CD1c-positive myeloid dendritic cell (primary cell): ENCODE results near the gene FRAS1.
"Not testable (repeated sequence)": the region's sequence is repeated elsewhere in the genome, so short reads cannot be mapped to it uniquely, and the experiment has no call there.

Source experiments
- DNase-seq: peaks from one replicate; pipeline ENCODE4 v3.0.0-alpha.2; 2016; ENCODE audit errors: extremely low spot score

Gene FRAS1

GRCh38 chr4:78217557-78217956, 160.4 kb downstream of the FRAS1 start:
- DNase-seq, result no peak

GRCh38 chr4:78218260-78218659, 161.1 kb downstream of the FRAS1 start:
- DNase-seq, result no peak

- no peak for DNase-seq
Measured at GRCh38 chr4:78219825-78220224, 162.7 kb downstream of the FRAS1 start.

- no peak for DNase-seq
Measured at GRCh38 chr4:78220283-78220682, 163.2 kb downstream of the FRAS1 start.

- no peak for DNase-seq
Measured at GRCh38 chr4:78222575-78223186, 165.6 kb downstream of the FRAS1 start.

- no peak for DNase-seq
Measured at GRCh38 chr4:78225236-78225635, 168.1 kb downstream of the FRAS1 start.

GRCh38 chr4:78226279-78226678, 169.2 kb downstream of the FRAS1 start:
- no peak for DNase-seq

- DNase-seq, result no peak
Measured at GRCh38 chr4:78227411-78228057, 170.4 kb downstream of the FRAS1 start.

GRCh38 chr4:78235800-78236199, 178.7 kb downstream of the FRAS1 start:
- DNase-seq, result no peak

- DNase-seq, result no peak
Measured at GRCh38 chr4:78237360-78237759, 180.2 kb downstream of the FRAS1 start.

GRCh38 chr4:78242071-78242470, 184.9 kb downstream of the FRAS1 start:
- no peak for DNase-seq

GRCh38 chr4:78244705-78245485, 187.8 kb downstream of the FRAS1 start:
- DNase-seq, result no peak

- DNase-seq, result no peak
Measured at GRCh38 chr4:78247536-78248285, 190.6 kb downstream of the FRAS1 start.

- no peak for DNase-seq
Measured at GRCh38 chr4:78250500-78250899, 193.4 kb downstream of the FRAS1 start.

- DNase-seq, result not testable (repeated sequence)
Measured at GRCh38 chr4:78252773-78253172, 195.7 kb downstream of the FRAS1 start.

GRCh38 chr4:78254893-78255292, 197.8 kb downstream of the FRAS1 start:
- DNase-seq, result no peak

- no peak for DNase-seq
Measured at GRCh38 chr4:78265006-78265405, 207.9 kb downstream of the FRAS1 start.

- DNase-seq, result no peak
Measured at GRCh38 chr4:78267790-78268189, 210.7 kb downstream of the FRAS1 start.

GRCh38 chr4:78268597-78268996, 211.5 kb downstream of the FRAS1 start:
- no peak for DNase-seq

- not testable (repeated sequence) for DNase-seq
Measured at GRCh38 chr4:78275450-78275849, 218.3 kb downstream of the FRAS1 start.

GRCh38 chr4:78286281-78286680, 229.2 kb downstream of the FRAS1 start:
- no peak for DNase-seq

GRCh38 chr4:78288327-78288726, 231.2 kb downstream of the FRAS1 start:
- no peak for DNase-seq
